Trophoblast cell (in vitro differentiated cells and primary cell): ENCODE results near the gene SRD5A3.
A peak's percentile ranks its signal among the peaks of the same experiment; 100 is the strongest.

Experiments
- DNase-seq, 2 donors: peaks; one replicate each; pipeline ENCODE4 v3.0.0-alpha.2; 2016
- H2AFZ ChIP-seq: 2 replicates; pipeline ENCODE4 v1.6.1; 2013; ENCODE audit warnings: low read length, moderate library complexity, mild to moderate bottlenecking; ENCODE audit not compliant: insufficient read depth, poor library complexity
- H2AK5ac ChIP-seq: 2 replicates; pipeline ENCODE4 v1.6.1; 2013; ENCODE audit warnings: mild to moderate bottlenecking, low read length
- H2BK120ac ChIP-seq: 2 replicates; pipeline ENCODE4 v1.6.1; 2013; ENCODE audit warnings: low read length, mild to moderate bottlenecking, moderate library complexity; ENCODE audit not compliant: insufficient read depth, poor library complexity
- H2BK12ac ChIP-seq: 2 replicates; pipeline ENCODE4 v1.6.1; 2013; ENCODE audit warnings: mild to moderate bottlenecking, low read length, moderate library complexity
- H2BK5ac ChIP-seq: 2 replicates; pipeline ENCODE4 v1.6.1; 2013; ENCODE audit warnings: low read length, low read depth, moderate library complexity, mild to moderate bottlenecking; ENCODE audit not compliant: poor library complexity
- H3K14ac ChIP-seq: 2 replicates; pipeline ENCODE4 v1.6.1; 2013; ENCODE audit warnings: mild to moderate bottlenecking, low read length
- H3K18ac ChIP-seq: 2 replicates; pipeline ENCODE4 v1.6.1; 2013; ENCODE audit warnings: mild to moderate bottlenecking, low read length
- H3K23ac ChIP-seq: 2 replicates; pipeline ENCODE4 v1.6.1; 2013; ENCODE audit warnings: low read length
- H3K27ac ChIP-seq: 2 replicates; pipeline ENCODE4 v1.5.1; 2013; ENCODE audit warnings: low read depth, mild to moderate bottlenecking, inconsistent platforms, low read length, moderate library complexity
- H3K27me3 ChIP-seq: 2 replicates; pipeline ENCODE4 v1.6.1; 2013; ENCODE audit warnings: inconsistent platforms, mild to moderate bottlenecking, low read length, moderate library complexity; ENCODE audit not compliant: insufficient read depth
- H3K36me3 ChIP-seq, 2 experiments: 1 replicate in 1 of 2; 2 replicates in 1 of 2; pipeline ENCODE4 v1.6.1; 2013; ENCODE audit warnings: low read length in 2 of 2, mild to moderate bottlenecking in 2 of 2, moderate library complexity in 1 of 2; ENCODE audit not compliant: insufficient read depth in 2 of 2, control insufficient read depth in 1 of 2
- H3K4ac ChIP-seq: 2 replicates; pipeline ENCODE4 v1.6.1; 2013; ENCODE audit warnings: low read depth, mild to moderate bottlenecking, low read length, moderate library complexity
- H3K4me1 ChIP-seq, 2 experiments: 1 replicate in 1 of 2; 2 replicates in 1 of 2; pipeline ENCODE4 v1.6.1; 2013; ENCODE audit warnings: low read length in 2 of 2, mild to moderate bottlenecking in 2 of 2, moderate library complexity in 1 of 2; ENCODE audit not compliant: insufficient read depth in 2 of 2, control insufficient read depth in 1 of 2
- H3K4me2 ChIP-seq: 2 replicates; pipeline ENCODE4 v1.6.1; 2013; ENCODE audit warnings: inconsistent platforms, mild to moderate bottlenecking, low read length, moderate library complexity
- H3K4me3 ChIP-seq: 2 replicates; pipeline ENCODE4 v1.5.1; 2013; ENCODE audit warnings: mild to moderate bottlenecking, low read depth, low read length, inconsistent platforms
- H3K79me1 ChIP-seq: one replicate; pipeline ENCODE4 v1.6.1; 2013; ENCODE audit warnings: low read length
- H3K79me2 ChIP-seq: 2 replicates; pipeline ENCODE4 v1.6.1; 2013; ENCODE audit warnings: low read length, mild to moderate bottlenecking; ENCODE audit not compliant: control insufficient read depth, insufficient read depth, poor library complexity
- H3K9ac ChIP-seq: 2 replicates; pipeline ENCODE4 v1.6.1; 2013; ENCODE audit warnings: mild to moderate bottlenecking, low read length
- H3K9me3 ChIP-seq: 2 replicates; pipeline ENCODE4 v1.6.1; 2013; ENCODE audit warnings: low read depth, mild to moderate bottlenecking, control low read depth, inconsistent platforms, low read length; ENCODE audit not compliant: insufficient read depth
- H4K12ac ChIP-seq: 2 replicates; pipeline ENCODE4 v1.6.1; 2013; ENCODE audit warnings: low read depth, mild to moderate bottlenecking, low read length, moderate library complexity
- H4K8ac ChIP-seq: 2 replicates; pipeline ENCODE4 v1.6.1; 2013; ENCODE audit warnings: low read depth, mild to moderate bottlenecking, low read length, moderate library complexity
- H4K91ac ChIP-seq: one replicate; pipeline ENCODE4 v1.6.1; 2013; ENCODE audit warnings: low read depth, mild to moderate bottlenecking, low read length, moderate library complexity
- WGBS: extraction: QIAGEN DNeasy Blood & Tissue Kit; methylation state at CpG from one replicate; pipeline ENCODE4 v1.1.7; 2013; ENCODE audit warnings: missing lambda C conversion rate; ENCODE audit not compliant: insufficient read length, insufficient coverage; ENCODE audit errors: extremely low coverage; 5-methylcytosine and 5-hydroxymethylcytosine counted together

The SRD5A3 gene

GRCh38 chr4:55386073-55386472 lies 40.0 kb downstream of the SRD5A3 start:
- H3K9ac ChIP-seq = no peak overlapping the region
- no peaks in the 10 kb centered on the region for H3K27me3 ChIP-seq
- no peak overlapping the region for H3K14ac ChIP-seq
- H3K4ac ChIP-seq = no peak overlapping the region
- H2AK5ac ChIP-seq = no peak overlapping the region
- H4K91ac ChIP-seq = no peak overlapping the region
- peaks cover 0 to 5% of the 10 kb centered on the region in 2 experiments for H3K4me1 ChIP-seq
- H3K4me3 ChIP-seq = no peak overlapping the region
- H3K36me3 ChIP-seq = no peaks in the 10 kb centered on the region
- no peak overlapping the region for H2BK12ac ChIP-seq
- H2BK5ac ChIP-seq = no peak overlapping the region
- no peak overlapping the region for H2BK120ac ChIP-seq
- no peak overlapping the region for H2AFZ ChIP-seq
- no peak overlapping the region for H3K4me2 ChIP-seq
- no peaks in the 10 kb centered on the region for H3K79me2 ChIP-seq
- H3K79me1 ChIP-seq = no peaks in the 10 kb centered on the region
- DNase-seq = peak in 1 of 2 donors; percentile 68
- H3K23ac ChIP-seq = no peak overlapping the region
- H3K9me3 ChIP-seq = no peaks in the 10 kb centered on the region
- no peak overlapping the region for H3K27ac ChIP-seq
- no peak overlapping the region for H4K12ac ChIP-seq
- H4K8ac ChIP-seq = no peak overlapping the region
- no peak overlapping the region for H3K18ac ChIP-seq

DNA sequence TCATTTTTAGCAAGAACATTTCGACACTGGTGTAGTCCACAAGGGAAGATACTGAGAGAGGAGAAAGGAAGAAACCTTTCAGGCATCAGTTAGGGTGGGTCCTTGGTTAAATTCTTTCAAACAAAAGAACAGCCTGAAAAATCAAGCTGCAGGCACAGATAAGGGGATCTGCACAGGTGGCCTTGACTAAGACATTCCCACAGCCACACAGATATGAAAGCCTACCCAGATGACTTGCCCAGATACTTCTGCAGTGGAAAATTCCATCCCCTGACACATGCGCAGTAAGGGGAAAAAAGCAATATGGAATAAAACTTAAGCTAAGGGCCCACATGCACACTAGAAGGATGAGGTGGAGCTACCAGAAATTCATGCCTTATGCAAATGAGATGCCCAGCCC lies 40.8 kb downstream of the SRD5A3 start:
- H2BK12ac ChIP-seq = no peak overlapping the region
- no peak overlapping the region for H4K91ac ChIP-seq
- no peak overlapping the region for H2BK5ac ChIP-seq
- no peak overlapping the region for H2AK5ac ChIP-seq
- H3K36me3 ChIP-seq = no peaks in the 10 kb centered on the region
- H3K27me3 ChIP-seq = no peaks in the 10 kb centered on the region
- H3K14ac ChIP-seq = no peak overlapping the region
- no peak overlapping the region for H3K4me2 ChIP-seq
- no peaks in the 10 kb centered on the region for H3K79me1 ChIP-seq
- no CpG with 5 or more reads among the region's 2 CpGs for WGBS
- no peak overlapping the region for H3K9ac ChIP-seq
- H3K4me3 ChIP-seq = no peak overlapping the region
- no peak overlapping the region for H2BK120ac ChIP-seq
- no peak overlapping the region for H3K4ac ChIP-seq
- H3K4me1 ChIP-seq = peaks cover 0 to 5% of the 10 kb centered on the region in 2 experiments
- H3K18ac ChIP-seq = no peak overlapping the region
- H3K23ac ChIP-seq = no peak overlapping the region
- DNase-seq = peak; percentile 86 to 95
- no peaks in the 10 kb centered on the region for H3K9me3 ChIP-seq
- no peak overlapping the region for H4K12ac ChIP-seq
- H2AFZ ChIP-seq = no peak overlapping the region
- H3K27ac ChIP-seq = no peak overlapping the region
- no peaks in the 10 kb centered on the region for H3K79me2 ChIP-seq
- no peak overlapping the region for H4K8ac ChIP-seq

DNA sequence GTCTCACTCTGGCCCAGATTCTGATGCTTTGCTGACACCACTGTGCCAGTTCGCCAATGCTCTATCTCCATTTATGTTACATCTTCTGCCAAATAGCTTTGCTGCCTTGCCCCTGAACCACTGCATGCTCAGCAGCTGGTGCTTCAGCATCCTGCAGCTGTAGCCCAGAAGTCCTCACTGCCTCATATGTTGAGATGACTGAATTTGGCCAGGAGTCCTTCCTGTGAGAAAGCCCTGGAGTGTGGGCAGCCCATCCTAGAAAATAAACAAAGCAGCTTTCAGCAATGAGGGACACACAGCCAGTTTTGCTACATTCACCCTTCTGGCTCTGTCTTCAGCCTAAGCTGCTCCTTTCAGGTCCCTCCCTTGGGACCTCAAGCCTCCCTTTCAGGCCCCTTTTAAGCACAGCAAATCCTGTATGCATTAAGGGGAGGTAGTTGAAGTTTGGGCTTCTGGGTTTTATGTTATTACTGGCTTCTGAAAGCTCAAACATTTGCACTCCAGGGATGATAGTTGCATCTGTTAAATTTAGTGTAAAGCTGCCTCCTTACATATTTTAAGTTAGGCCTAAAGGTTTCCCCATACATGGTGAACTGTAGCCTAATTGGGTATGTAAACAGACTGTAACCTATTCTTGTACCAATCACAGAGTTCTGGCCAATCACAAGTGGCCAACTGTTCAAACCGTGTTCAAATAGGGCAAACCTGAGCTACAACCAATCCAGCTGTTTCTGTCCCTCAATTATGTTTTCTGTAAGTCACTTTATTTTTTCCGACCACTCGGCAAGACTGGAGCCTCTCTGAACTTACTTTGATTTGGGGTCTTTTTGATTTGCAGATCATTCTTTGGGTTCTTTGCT lies 47.6 kb downstream of the SRD5A3 start:
- H3K9me3 ChIP-seq = no peaks in the 10 kb centered on the region
- H3K27me3 ChIP-seq = no peaks in the 10 kb centered on the region
- peaks cover 0 to 2% of the 10 kb centered on the region in 2 experiments for H3K4me1 ChIP-seq
- no peak overlapping the region for H2BK120ac ChIP-seq
- H4K8ac ChIP-seq = no peak overlapping the region
- no peak overlapping the region for H3K27ac ChIP-seq
- no peak overlapping the region for H3K23ac ChIP-seq
- no peak overlapping the region for H3K18ac ChIP-seq
- no peak overlapping the region for H2AFZ ChIP-seq
- no peak overlapping the region for H3K9ac ChIP-seq
- no peak overlapping the region for H2AK5ac ChIP-seq
- H2BK12ac ChIP-seq = no peak overlapping the region
- peaks cover 5% of the 10 kb centered on the region for H3K79me1 ChIP-seq
- no peak overlapping the region for H3K4me2 ChIP-seq
- DNase-seq = no peak
- H4K91ac ChIP-seq = no peak overlapping the region
- no peak overlapping the region for H3K14ac ChIP-seq
- no CpG with 5 or more reads among the region's 4 CpGs for WGBS
- H3K4ac ChIP-seq = no peak overlapping the region
- peaks cover 18% of the 10 kb centered on the region for H3K79me2 ChIP-seq
- no peak overlapping the region for H4K12ac ChIP-seq
- H3K36me3 ChIP-seq = no peaks in the 10 kb centered on the region
- H2BK5ac ChIP-seq = no peak overlapping the region
- no peak overlapping the region for H3K4me3 ChIP-seq

GRCh38 chr4:55395218-55395528 lies 49.1 kb downstream of the SRD5A3 start:
- Histone ChIP-seq H2AFZ (peak overlapping the region; percentile 58), H3K9ac (no peak overlapping the region), H3K79me2 (peaks cover 18% of the 10 kb centered on the region), H3K27ac (no peak overlapping the region), H2BK120ac (no peak overlapping the region), H2AK5ac (no peak overlapping the region), H4K12ac (no peak overlapping the region), H4K8ac (peak overlapping the region; percentile 57), H3K4me2 (peak overlapping the region; percentile 68), H4K91ac (no peak overlapping the region), H3K36me3 (no peaks in the 10 kb centered on the region), H3K18ac (no peak overlapping the region), H2BK5ac (no peak overlapping the region), H2BK12ac (no peak overlapping the region), H3K23ac (no peak overlapping the region), H3K4ac (no peak overlapping the region), H3K4me3 (peak overlapping the region; percentile 96), H3K79me1 (peaks cover 5% of the 10 kb centered on the region), H3K27me3 (no peaks in the 10 kb centered on the region), H3K14ac (no peak overlapping the region), H3K9me3 (no peaks in the 10 kb centered on the region), H3K4me1 (peaks cover 0 to 2% of the 10 kb centered on the region in 2 experiments)
- DNase-seq = no peak
- WGBS = no CpG with 5 or more reads among the region's 4 CpGs
